HEK293 (cell line): ENCODE data around the gene KRT17.
"Not testable (repeated sequence)": the region's sequence is repeated elsewhere in the genome, so short reads cannot be mapped to it uniquely, and the experiment has no call there.

Experiments
- CTCF ChIA-PET: fragments of 350-600 bp; formaldehyde crosslinking; extraction: SDS; loops from one replicate; lab custom pipeline; 2021; ENCODE audit warnings: antibody characterized with exemption; lab: Yijun Ruan, JAX
- POLR2A ChIA-PET: fragments of 300-600 bp; formaldehyde crosslinking; extraction: SDS; loops from one replicate; lab custom pipeline; 2020; ENCODE audit warnings: antibody characterized with exemption, inconsistent platforms; lab: Yijun Ruan, JAX
- H3K27ac ChIP-seq: fragments of 200-500 bp; sonication (Bioruptor generic); 2 replicates; pipeline ENCODE4 v1.5.1; 2014; ENCODE audit warnings: low read depth, low read length, control low read depth, inconsistent platforms; ENCODE audit errors: extremely low read depth
- H3K36me3 ChIP-seq, 2 experiments: fragments of 200-500 bp in 1 of 2; sonication (Bioruptor generic) in 1 of 2; 1 replicate in 1 of 2; 2 replicates in 1 of 2; pipeline ENCODE4 v1.5.1; 2014 to 2017; ENCODE audit warnings: inconsistent platforms in 2 of 2, low read length in 2 of 2; ENCODE audit not compliant: control insufficient read depth in 2 of 2, insufficient read depth in 1 of 2
- H3K4me1 ChIP-seq: fragments of 200-500 bp; sonication (Bioruptor generic); 2 replicates; pipeline ENCODE4 v1.5.1; 2014; ENCODE audit warnings: mild to moderate bottlenecking, low read length, inconsistent platforms; ENCODE audit not compliant: control insufficient read depth, insufficient read depth
- H3K4me3 ChIP-seq: 2 replicates; pipeline ENCODE4 v1.5.1; 2011; ENCODE audit warnings: low read depth, mild to moderate bottlenecking, control low read depth, low read length, moderate library complexity
- H3K9me3 ChIP-seq: fragments of 200-500 bp; sonication (Bioruptor generic); 2 replicates; pipeline ENCODE4 v1.5.1; 2014; ENCODE audit warnings: low read depth, low read length, inconsistent platforms; ENCODE audit not compliant: control insufficient read depth, insufficient read depth
- EGR2 ChIP-seq: fragments of 450-650 bp; formaldehyde crosslinking; IDR thresholded peaks from 2 replicates; pipeline ENCODE4 v1.5.1; 2016; ENCODE audit warnings: low read depth, missing biosample characterization, missing genetic modification characterization
- GLIS1 ChIP-seq: fragments of 450-650 bp; formaldehyde crosslinking; IDR thresholded peaks from 2 replicates; pipeline ENCODE4 v1.5.1; 2016; ENCODE audit warnings: missing biosample characterization, missing genetic modification characterization
- GLIS2 ChIP-seq: fragments of 450-650 bp; formaldehyde crosslinking; IDR thresholded peaks from 2 replicates; pipeline ENCODE4 v1.5.1; 2016; ENCODE audit warnings: missing biosample characterization, missing genetic modification characterization
- PRDM2 ChIP-seq: fragments of 450-650 bp; formaldehyde crosslinking; IDR thresholded peaks from 2 replicates; pipeline ENCODE4 v1.5.1; 2016; ENCODE audit warnings: missing biosample characterization, missing genetic modification characterization, borderline replicate concordance
- SCRT2 ChIP-seq: fragments of 450-650 bp; formaldehyde crosslinking; IDR thresholded peaks from 2 replicates; pipeline ENCODE4 v1.5.1; 2016; ENCODE audit warnings: missing biosample characterization, missing genetic modification characterization
- SP2 ChIP-seq: fragments of 450-650 bp; formaldehyde crosslinking; IDR thresholded peaks from 2 replicates; pipeline ENCODE4 v1.5.1; 2016; ENCODE audit warnings: missing biosample characterization, missing genetic modification characterization
- ZBTB17 ChIP-seq: fragments of 450-650 bp; formaldehyde crosslinking; IDR thresholded peaks from 2 replicates; pipeline ENCODE4 v1.5.1; 2016; ENCODE audit warnings: missing biosample characterization, missing genetic modification characterization
- ZBTB20 ChIP-seq: fragments of 450-650 bp; formaldehyde crosslinking; IDR thresholded peaks from 2 replicates; pipeline ENCODE4 v1.5.1; 2016; ENCODE audit warnings: missing biosample characterization, missing genetic modification characterization
- ZEB2 ChIP-seq: fragments of 450-650 bp; formaldehyde crosslinking; IDR thresholded peaks from 2 replicates; pipeline ENCODE4 v1.5.1; 2016; ENCODE audit warnings: missing biosample characterization, missing genetic modification characterization
- ZNF184 ChIP-seq: fragments of 450-650 bp; IDR thresholded peaks from 2 replicates; pipeline ENCODE4 v1.5.1; 2018; ENCODE audit warnings: missing biosample characterization, mild to moderate bottlenecking, missing genetic modification characterization
- ZNF266 ChIP-seq: fragments of 450-650 bp; formaldehyde crosslinking; IDR thresholded peaks from 2 replicates; pipeline ENCODE4 v1.5.1; 2016; ENCODE audit warnings: missing biosample characterization, missing genetic modification characterization, low read depth
- ZNF274 ChIP-seq, 2 experiments: fragments of 200-500 bp in 1 of 2; fragments of 450-650 bp in 1 of 2; sonication (Bioruptor generic) in 1 of 2; formaldehyde crosslinking in 1 of 2; IDR thresholded peaks; 2 replicates each; pipeline versions ENCODE4 v1.5.1 to v1.6.1; 2014 to 2016; ENCODE audit warnings: borderline replicate concordance in 1 of 2, inconsistent platforms in 1 of 2, low read length in 1 of 2, missing biosample characterization in 1 of 2, missing genetic modification characterization in 1 of 2
- ZNF335 ChIP-seq: fragments of 450-650 bp; formaldehyde crosslinking; conservative IDR thresholded peaks from 2 replicates; pipeline ENCODE4 v1.5.1; 2016; ENCODE audit warnings: missing biosample characterization, missing genetic modification characterization
- ZNF514 ChIP-seq: fragments of 450-650 bp; formaldehyde crosslinking; IDR thresholded peaks from 2 replicates; pipeline ENCODE4 v1.5.1; 2016; ENCODE audit warnings: missing biosample characterization, missing genetic modification characterization
- ZNF626 ChIP-seq: fragments of 450-650 bp; sonication (Bioruptor Pico); formaldehyde crosslinking; IDR thresholded peaks from 2 replicates; pipeline ENCODE4 v1.5.1; 2018; ENCODE audit warnings: missing biosample characterization, missing genetic modification characterization, inconsistent platforms
- ZNF701 ChIP-seq: fragments of 450-650 bp; formaldehyde crosslinking; IDR thresholded peaks from 2 replicates; pipeline ENCODE4 v1.5.1; 2016; ENCODE audit warnings: missing biosample characterization, missing genetic modification characterization
- ZNF785 ChIP-seq: fragments of 450-650 bp; formaldehyde crosslinking; IDR thresholded peaks from 2 replicates; pipeline ENCODE4 v1.5.1; 2016; ENCODE audit warnings: missing biosample characterization, missing genetic modification characterization
- ZNF837 ChIP-seq: fragments of 450-650 bp; formaldehyde crosslinking; IDR thresholded peaks from 2 replicates; pipeline ENCODE4 v1.5.1; 2016; ENCODE audit warnings: missing biosample characterization, missing genetic modification characterization
- ZNF843 ChIP-seq: fragments of 450-650 bp; formaldehyde crosslinking; IDR thresholded peaks from 2 replicates; pipeline ENCODE4 v1.5.1; 2016; ENCODE audit warnings: missing biosample characterization, missing genetic modification characterization
- ZSCAN18 ChIP-seq: fragments of 450-650 bp; formaldehyde crosslinking; IDR thresholded peaks from 2 replicates; pipeline ENCODE4 v1.5.1; 2016; ENCODE audit warnings: missing biosample characterization, missing genetic modification characterization
- TF ChIP-seq, protein P1 (sequence below): fragments of 450-650 bp; formaldehyde crosslinking; IDR thresholded peaks from 2 replicates; pipeline ENCODE4 v1.5.1; 2016; ENCODE audit warnings: missing biosample characterization, missing genetic modification characterization

KRT17 gene

DNA sequence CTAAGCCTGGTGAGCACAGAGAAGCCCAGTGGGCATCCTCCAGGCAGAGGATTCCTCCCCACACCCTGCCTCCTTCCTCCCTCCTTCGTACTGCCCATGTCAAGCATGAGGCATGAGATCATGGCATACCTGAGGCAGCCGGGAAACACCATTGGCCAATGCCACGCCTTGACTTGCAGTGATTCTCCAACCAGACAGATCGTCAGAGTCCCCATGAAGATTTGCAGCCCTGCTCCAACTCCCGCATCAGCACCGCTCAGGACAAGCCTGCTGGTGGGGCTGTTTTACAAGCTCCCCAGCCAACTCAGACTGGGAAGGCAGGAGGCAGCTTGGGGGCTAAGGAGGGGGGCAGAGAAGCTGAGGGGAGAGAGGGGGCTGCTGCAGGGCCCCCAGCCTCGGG lies 8.9 kb downstream of the KRT17 start (continued):
- no peak for TF ChIP-seq PRDM2
- no peak for TF ChIP-seq ZNF837 (tag by site-specific recombination)
- peak; percentile 38; the same call in 1 of the 2 replicates for TF ChIP-seq ZBTB17 (tag by site-specific recombination)
- TF ChIP-seq ZNF266 (tag by site-specific recombination): no peak
- TF ChIP-seq ZEB2 (tag by site-specific recombination): 0 out of 2 replicates have a peak, but pooled peaks have one; percentile 18
- peak; percentile 22; the same call in 1 of the 2 replicates for TF ChIP-seq EGR2 (tag by site-specific recombination)
- peak; percentile 32; the same call in 1 of the 2 replicates for TF ChIP-seq SP2
- no peak for TF ChIP-seq ZNF626 (tag by site-specific recombination)
- TF ChIP-seq ZBTB20 (tag by site-specific recombination): no peak
- no peak for TF ChIP-seq ZNF274 (IDR thresholded peaks at IDR 0.05; ENCODE audit: low read length)
- TF ChIP-seq ZNF274 (tag by site-specific recombination; IDR thresholded peaks at IDR 0.05; ENCODE audit: borderline replicate concordance): no peak
- TF ChIP-seq ZNF514 (tag by site-specific recombination): no peak
- no peak for TF ChIP-seq ZNF184 (tag by site-specific recombination)
- TF ChIP-seq, protein P1, sequence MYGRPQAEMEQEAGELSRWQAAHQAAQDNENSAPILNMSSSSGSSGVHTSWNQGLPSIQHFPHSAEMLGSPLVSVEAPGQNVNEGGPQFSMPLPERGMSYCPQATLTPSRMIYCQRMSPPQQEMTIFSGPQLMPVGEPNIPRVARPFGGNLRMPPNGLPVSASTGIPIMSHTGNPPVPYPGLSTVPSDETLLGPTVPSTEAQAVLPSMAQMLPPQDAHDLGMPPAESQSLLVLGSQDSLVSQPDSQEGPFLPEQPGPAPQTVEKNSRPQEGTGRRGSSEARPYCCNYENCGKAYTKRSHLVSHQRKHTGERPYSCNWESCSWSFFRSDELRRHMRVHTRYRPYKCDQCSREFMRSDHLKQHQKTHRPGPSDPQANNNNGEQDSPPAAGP (tag by site-specific recombination): no peak
- TF ChIP-seq ZNF335 (tag by site-specific recombination): no peak
- TF ChIP-seq GLIS1 (tag by site-specific recombination): peak; percentile 22; the same call in 1 of the 2 replicates
- no peak for TF ChIP-seq ZNF701
- no peak for TF ChIP-seq SCRT2 (tag by site-specific recombination)
- no peak for TF ChIP-seq ZNF843
- TF ChIP-seq ZNF785: no peak
- TF ChIP-seq GLIS2 (tag by site-specific recombination): 0 out of 2 replicates have a peak, but pooled peaks have one; percentile 51
- no peak for TF ChIP-seq ZSCAN18 (tag by site-specific recombination)
- TF ChIP-seq, all 188 proteins: peak for 6

- H3K4me1 ChIP-seq, H3K4me3 ChIP-seq, H3K9me3 ChIP-seq, H3K36me3 ChIP-seq, H3K27ac ChIP-seq, POLR2A ChIA-PET: not testable (repeated sequence)
- CTCF ChIA-PET: interaction anchor here (1.2 kb wide), 2 partner anchors 33 to 66 kb away, joined by 3 to 8 read pairs; no protein-coding TSS in a partner anchor
Observed at GRCh38 chr17:41614767-41615166, 9.6 kb downstream of the KRT17 start.
